A549 (cell line): ENCODE measurements around the gene PCYT1A. TPM values are rescaled to one million over a fixed set of nuclear protein-coding genes. Genes with fewer than 3 reads are reported as not detected.
"Not testable (repeated sequence)": the region's sequence is repeated elsewhere in the genome, so short reads cannot be mapped to it uniquely, and the experiment has no call there.

Experiments
- ATAC-seq, 2 experiments: fragments of 200-7000 bp in 1 of 2; fragments of >200 bp in 1 of 2; cut with Nextera tagmentation in 1 of 2; cut with Tn5 transposase in 1 of 2; 3 replicates each; pipeline versions ENCODE4 v1.8.0 to v1.9.1; 2018 to 2020; ENCODE audit warnings: mild to moderate bottlenecking in 1 of 2, moderate library complexity in 1 of 2
- CTCF ChIA-PET: fragments of 300-600 bp; sonication (Branson Sonifier 250); formaldehyde crosslinking; extraction: SDS; loops from one replicate; lab custom pipeline; 2021; ENCODE audit warnings: antibody characterized with exemption, inconsistent platforms; lab: Yijun Ruan, JAX
- POLR2A ChIA-PET: fragments of 350-600 bp; formaldehyde crosslinking; extraction: SDS; loops from one replicate; lab custom pipeline; 2021; ENCODE audit warnings: antibody characterized with exemption, inconsistent platforms; lab: Yijun Ruan, JAX
- DNase-seq, 2 experiments: peaks; one replicate each; pipeline versions ENCODE4 v3.0.0 to v3.0.0-alpha.2; 2011 to 2016; ENCODE audit warnings: low read depth in 1 of 2, low spot score in 1 of 2
- FAIRE-seq: peaks from 2 replicates; lab custom pipeline; 2011; peaks lifted over from hg19 to GRCh38; lab: Jason Lieb, UNC
- H3K27ac ChIP-seq, 2 experiments: fragments of >200 bp; sonication (Bioruptor Twin); formaldehyde crosslinking; 3 replicates each; pipeline ENCODE4 v1.5.1; 2016 to 2017
- H3K4me1 ChIP-seq: fragments of >200 bp; sonication (Bioruptor Twin); formaldehyde crosslinking; 3 replicates; pipeline ENCODE4 v1.6.1; 2016
- H3K4me2 ChIP-seq: fragments of >200 bp; sonication (Bioruptor Twin); formaldehyde crosslinking; 3 replicates; pipeline ENCODE4 v1.6.1; 2016
- H3K4me3 ChIP-seq: fragments of >200 bp; sonication (Bioruptor Twin); formaldehyde crosslinking; 3 replicates; pipeline ENCODE4 v1.5.1; 2016
- H3K9me3 ChIP-seq: fragments of >200 bp; sonication (Bioruptor Twin); formaldehyde crosslinking; 3 replicates; pipeline ENCODE4 v1.6.1; 2016
- BHLHE40 ChIP-seq: IDR thresholded peaks from 2 replicates; pipeline ENCODE4 v1.6.1; 2012; ENCODE audit warnings: low read depth, low read length, inconsistent platforms
- EHF ChIP-seq: fragments of 250-450 bp; sonication (Bioruptor Pico); IDR thresholded peaks from 2 replicates; pipeline ENCODE4 v1.5.0; 2020; ENCODE audit warnings: mild to moderate bottlenecking
- ELK1 ChIP-seq: fragments of 150-350 bp; IDR thresholded peaks from 2 replicates; pipeline ENCODE4 v1.6.1; 2014; ENCODE audit warnings: low read depth, mild to moderate bottlenecking, low read length
- FOXS1 ChIP-seq: fragments of 250-450 bp; sonication (Bioruptor Pico); IDR thresholded peaks from 2 replicates; pipeline ENCODE4 v1.5.0; 2020; ENCODE audit warnings: mild to moderate bottlenecking, moderate library complexity
- GATA3 ChIP-seq: IDR thresholded peaks from 2 replicates; pipeline ENCODE4 v1.6.1; 2012; ENCODE audit warnings: borderline replicate concordance
- HES2 ChIP-seq: fragments of >200 bp; sonication (Bioruptor Twin); formaldehyde crosslinking; IDR thresholded peaks from 2 replicates; pipeline ENCODE4 v1.6.1; 2016
- HOXA7 ChIP-seq: fragments of 250-450 bp; sonication (Bioruptor Pico); IDR thresholded peaks from 2 replicates; pipeline ENCODE4 v1.5.0; 2020; ENCODE audit warnings: mild to moderate bottlenecking, moderate library complexity
- HOXB13 ChIP-seq: fragments of 250-450 bp; sonication (Bioruptor Pico); IDR thresholded peaks from 2 replicates; pipeline ENCODE4 v1.5.0; 2020; ENCODE audit warnings: low read depth, mild to moderate bottlenecking, moderate library complexity
- HOXB5 ChIP-seq: fragments of 250-450 bp; sonication (Bioruptor Pico); IDR thresholded peaks from 2 replicates; pipeline ENCODE4 v1.5.0; 2020; ENCODE audit warnings: mild to moderate bottlenecking, moderate library complexity
- KDM1A ChIP-seq: fragments of 200-600 bp; sonication (generic); IDR thresholded peaks from 2 replicates; pipeline ENCODE4 v1.6.1; 2016; ENCODE audit warnings: low read depth, mild to moderate bottlenecking
- PBX3 ChIP-seq: IDR thresholded peaks from 2 replicates; pipeline ENCODE4 v1.6.1; 2012
- RCOR1 ChIP-seq: fragments of 150-350 bp; IDR thresholded peaks from 2 replicates; pipeline ENCODE4 v1.6.1; 2014; ENCODE audit warnings: antibody characterized with exemption, low read length, low read depth
- RNF2 ChIP-seq: fragments of 200-600 bp; sonication (generic); IDR thresholded peaks from 2 replicates; pipeline ENCODE4 v1.6.1; 2016; ENCODE audit warnings: low read depth, mild to moderate bottlenecking, antibody characterized with exemption, moderate library complexity, borderline replicate concordance
- SMC3 ChIP-seq: fragments of >200 bp; sonication (Bioruptor Twin); formaldehyde crosslinking; IDR thresholded peaks from 3 replicates; pipeline ENCODE4 v1.6.1; 2018; ENCODE audit warnings: inconsistent platforms
- SREBF2 ChIP-seq: fragments of 450-650 bp; IDR thresholded peaks from 2 replicates; pipeline ENCODE4 v1.6.1; 2014; ENCODE audit warnings: mild to moderate bottlenecking, moderate library complexity
- USF2 ChIP-seq: fragments of 450-650 bp; IDR thresholded peaks from 2 replicates; pipeline ENCODE4 v1.6.1; 2014; ENCODE audit warnings: antibody characterized with exemption
- ZFP36 ChIP-seq: fragments of 450-650 bp; IDR thresholded peaks from 2 replicates; pipeline ENCODE4 v1.6.1; 2014; ENCODE audit warnings: borderline replicate concordance; ENCODE audit not compliant: partially characterized antibody
- WGBS: methylation state at CpG from one replicate; pipeline ENCODE4 v1.1.6; 2017; ENCODE audit errors: missing lambda C conversion rate; 5-methylcytosine and 5-hydroxymethylcytosine counted together
- polyA plus RNA-seq, 4 experiments: library from polyadenylated mRNA; depleted of rRNA in 3 of 4; stranded (reverse); fragments of >200 nt; fragmentation: RNase III in 1 of 4; extraction: RNeasy Plus Mini Kit Qiagen cat#74134 plus additional on column Dnase treatment in 1 of 4; gene quantifications; 2 replicates in 3 of 4; 3 replicates in 1 of 4; pipeline ENCODE4 v1.2.3, GENCODE V29; 2011 to 2017

PCYT1A gene
- polyA plus RNA-seq, 2 of the 4 experiments (the other 2 are of a cell fraction), result 41.9 to 45.4 TPM

- POLR2A ChIA-PET, result no interaction called here
- ATAC-seq, result no peak
- peaks cover 5% of the 10 kb centered on the region; the same call in 1 of the 3 replicates for H3K4me1 ChIP-seq
- WGBS, result 100% methylated on average over 1 of the region's 1 CpG
- TF ChIP-seq HES2 (no peak), ZFP36 (no peak), HOXB5 (CRISPR knock-in tag) (no peak), USF2 (no peak), BHLHE40 (no peak), RNF2 (no peak), ELK1 (no peak), KDM1A (no peak), SMC3 (no peak), GATA3 (no peak), HOXB13 (no peak), RCOR1 (no peak), FOXS1 (CRISPR knock-in tag) (no peak), SREBF2 (no peak), PBX3 (no peak)
- TF ChIP-seq, all 56 proteins: peak for 0
- Histone ChIP-seq H3K9me3 (no peaks in the 10 kb centered on the region), H3K4me3 (no peak overlapping the region), H3K4me2 (no peak overlapping the region), H3K27ac (no peak overlapping the region)
- no peak for DNase-seq
- CTCF ChIA-PET, result no interaction called here
- FAIRE-seq, result no peak
These were observed 28.3 kb upstream of the PCYT1A start for GRCh38 chr3:196315821-196316220.

GRCh38 chr3:196314597-196314996 lies 27.1 kb upstream of the PCYT1A start:
- no peaks in the 10 kb centered on the region for H3K9me3 ChIP-seq
- H3K27ac ChIP-seq, result no peak overlapping the region
- DNase-seq (no peak), ATAC-seq (no peak), FAIRE-seq (no peak)
- H3K4me1 ChIP-seq, result peaks cover 5% of the 10 kb centered on the region; the same call in 1 of the 3 replicates
- ChIA-PET POLR2A (no interaction called here), CTCF (interaction anchor here (0.5 to 1.3 kb wide), 2 partner anchors 53 to 61 kb away, joined by 3 to 4 read pairs; no protein-coding TSS in a partner anchor)
- no peak overlapping the region for H3K4me2 ChIP-seq
- TF ChIP-seq EHF (no peak), HOXA7 (CRISPR knock-in tag) (no peak)
- TF ChIP-seq, all 56 proteins: peak for 0
- 89% methylated on average over 3 of the region's 3 CpGs for WGBS
- H3K4me3 ChIP-seq, result no peak overlapping the region

- H3K4me1 ChIP-seq, ATAC-seq, FAIRE-seq, POLR2A ChIA-PET, H3K4me3 ChIP-seq, H3K9me3 ChIP-seq, DNase-seq, H3K4me2 ChIP-seq, H3K27ac ChIP-seq: not testable (repeated sequence)
- 88% methylated on average over 7 of the region's 7 CpGs for WGBS
- CTCF ChIA-PET, result interaction anchor here (0.5 to 1.3 kb wide), 2 partner anchors 53 to 60 kb away, joined by 3 to 4 read pairs; no protein-coding TSS in a partner anchor
These were observed 26.6 kb upstream of the PCYT1A start for GRCh38 chr3:196314086-196314485.

- 79% methylated on average over 8 of the region's 8 CpGs for WGBS
- not testable (repeated sequence) for H3K4me2 ChIP-seq, ATAC-seq, H3K9me3 ChIP-seq, H3K27ac ChIP-seq, H3K4me1 ChIP-seq, FAIRE-seq, H3K4me3 ChIP-seq, DNase-seq
- ChIA-PET CTCF (interaction anchor here (1.0 kb wide), 1 partner anchor 49 kb away, joined by 3 read pairs; no protein-coding TSS in a partner anchor), POLR2A (interaction anchor here (0.5 kb wide), 1 partner anchor 599 kb away, joined by 3 read pairs; no protein-coding TSS in a partner anchor)
These were observed 15.4 kb upstream of the PCYT1A start for GRCh38 chr3:196302960-196303359.

- CTCF ChIA-PET, FAIRE-seq, H3K4me2 ChIP-seq, H3K4me1 ChIP-seq, H3K9me3 ChIP-seq, H3K27ac ChIP-seq, POLR2A ChIA-PET, H3K4me3 ChIP-seq, DNase-seq, ATAC-seq: not testable (repeated sequence)
- 94% methylated on average over 8 of the region's 10 CpGs for WGBS
These were observed 15.0 kb upstream of the PCYT1A start for GRCh38 chr3:196302551-196302950.
